Nephron (organoid): ENCODE measurements around the gene MFNG.

Experiments used
- H3K27ac Mint-ChIP-seq, 3 experiments: 2 replicates each; pipeline ENCODE4 v1.8.0; 2020; ENCODE audit warnings: mixed read lengths in 3 of 3, mild to moderate bottlenecking in 2 of 3, moderate library complexity in 1 of 3
- H3K27me3 Mint-ChIP-seq: 2 replicates; pipeline ENCODE4 v1.8.0; 2021; ENCODE audit warnings: low read depth, mild to moderate bottlenecking, moderate library complexity, mixed read lengths
- H3K36me3 Mint-ChIP-seq: 2 replicates; pipeline ENCODE4 v1.8.0; 2020; ENCODE audit warnings: low read depth, mixed read lengths
- H3K4me1 Mint-ChIP-seq: 2 replicates; pipeline ENCODE4 v1.8.0; 2020; ENCODE audit warnings: mixed read lengths
- H3K4me3 Mint-ChIP-seq, 3 experiments: 2 replicates each; pipeline ENCODE4 v1.8.0; 2020; ENCODE audit warnings: mild to moderate bottlenecking in 3 of 3, mixed read lengths in 3 of 3, moderate library complexity in 2 of 3
- H3K9me3 Mint-ChIP-seq: 2 replicates; pipeline ENCODE4 v1.8.0; 2020; ENCODE audit warnings: mixed read lengths
- TF ChIP-seq, protein P1 (sequence below), 3 experiments: fragments of 200-600 bp; sonication (generic); IDR thresholded peaks; one replicate each; pipeline ENCODE4 v1.5.0; 2021; ENCODE audit warnings: antibody characterized with exemption in 3 of 3; ENCODE audit not compliant: unreplicated experiment in 3 of 3

MFNG gene

DNA sequence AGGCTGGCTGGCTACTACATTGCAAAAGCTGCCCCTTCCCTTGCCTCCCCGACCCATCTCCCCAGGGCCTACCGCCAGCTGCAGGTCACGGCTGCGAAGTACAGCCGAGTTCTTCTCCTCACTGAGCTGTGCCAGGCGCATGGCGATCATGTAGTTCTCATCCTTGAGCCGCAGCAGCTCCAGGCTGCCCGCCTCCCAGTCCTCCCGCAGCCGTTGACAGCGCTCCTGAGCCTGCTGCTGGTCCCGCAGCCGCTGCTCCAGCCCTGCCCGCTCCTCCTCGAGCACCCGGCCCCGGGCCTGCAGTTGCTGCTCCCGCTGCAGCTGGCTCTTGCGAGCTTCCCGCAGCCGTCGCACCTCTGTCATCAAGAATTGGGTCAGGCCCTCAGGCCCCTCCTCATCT lies 29.7 kb upstream of the MFNG start:
- Mint-ChIP-seq H3K4me1 (peaks cover 31% of the 10 kb centered on the region), H3K9me3 (peaks cover 3% of the 10 kb centered on the region), H3K36me3 (peaks cover 22% of the 10 kb centered on the region), H3K27me3 (peaks cover 21% of the 10 kb centered on the region), H3K27ac (peak overlapping the region in 2 of 3 experiments; percentile 71 to 72), H3K4me3 (peak overlapping the region in 2 of 3 experiments; percentile 32 to 59)
- TF ChIP-seq, protein P1, sequence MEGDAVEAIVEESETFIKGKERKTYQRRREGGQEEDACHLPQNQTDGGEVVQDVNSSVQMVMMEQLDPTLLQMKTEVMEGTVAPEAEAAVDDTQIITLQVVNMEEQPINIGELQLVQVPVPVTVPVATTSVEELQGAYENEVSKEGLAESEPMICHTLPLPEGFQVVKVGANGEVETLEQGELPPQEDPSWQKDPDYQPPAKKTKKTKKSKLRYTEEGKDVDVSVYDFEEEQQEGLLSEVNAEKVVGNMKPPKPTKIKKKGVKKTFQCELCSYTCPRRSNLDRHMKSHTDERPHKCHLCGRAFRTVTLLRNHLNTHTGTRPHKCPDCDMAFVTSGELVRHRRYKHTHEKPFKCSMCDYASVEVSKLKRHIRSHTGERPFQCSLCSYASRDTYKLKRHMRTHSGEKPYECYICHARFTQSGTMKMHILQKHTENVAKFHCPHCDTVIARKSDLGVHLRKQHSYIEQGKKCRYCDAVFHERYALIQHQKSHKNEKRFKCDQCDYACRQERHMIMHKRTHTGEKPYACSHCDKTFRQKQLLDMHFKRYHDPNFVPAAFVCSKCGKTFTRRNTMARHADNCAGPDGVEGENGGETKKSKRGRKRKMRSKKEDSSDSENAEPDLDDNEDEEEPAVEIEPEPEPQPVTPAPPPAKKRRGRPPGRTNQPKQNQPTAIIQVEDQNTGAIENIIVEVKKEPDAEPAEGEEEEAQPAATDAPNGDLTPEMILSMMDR (IDR thresholded peaks at IDR 0.05; ENCODE audit: unreplicated experiment in 3 of 3), result no peak

DNA sequence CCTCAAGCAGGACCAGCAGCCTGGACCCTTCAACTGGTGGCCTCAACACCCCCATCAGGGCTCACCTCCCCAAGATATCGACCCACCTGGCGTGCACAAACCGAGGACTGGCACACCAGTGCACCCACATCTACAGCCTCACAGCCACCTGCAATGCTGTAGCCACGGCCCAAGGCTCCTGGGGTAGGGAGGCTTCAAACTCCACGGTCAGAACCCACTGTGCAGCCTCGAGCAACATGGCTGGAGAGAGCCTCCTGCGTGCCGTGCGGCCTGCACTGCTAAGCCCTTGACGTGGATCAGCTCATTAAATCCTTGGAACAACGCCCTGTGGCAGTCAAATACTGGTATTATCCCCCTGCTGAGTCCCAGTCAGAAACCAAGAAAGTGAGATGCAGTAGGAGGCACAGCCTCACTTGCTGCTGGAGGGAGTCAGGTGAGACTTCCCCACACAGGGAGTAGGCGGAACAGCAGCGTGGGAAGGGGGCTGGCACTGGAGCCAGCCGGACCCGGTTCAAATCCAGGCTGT lies 28.4 kb upstream of the MFNG start:
- Mint-ChIP-seq H3K4me3 (peak overlapping the region in 2 of 3 experiments; percentile 40 to 61), H3K27me3 (peaks cover 13% of the 10 kb centered on the region), H3K4me1 (peaks cover 38% of the 10 kb centered on the region), H3K36me3 (peaks cover 22% of the 10 kb centered on the region), H3K27ac (peak overlapping the region; percentile 59 to 98 (median 94)), H3K9me3 (peaks cover 3% of the 10 kb centered on the region)
- TF ChIP-seq, protein P1 (IDR thresholded peaks at IDR 0.05; ENCODE audit: unreplicated experiment in 3 of 3), result no peak

DNA sequence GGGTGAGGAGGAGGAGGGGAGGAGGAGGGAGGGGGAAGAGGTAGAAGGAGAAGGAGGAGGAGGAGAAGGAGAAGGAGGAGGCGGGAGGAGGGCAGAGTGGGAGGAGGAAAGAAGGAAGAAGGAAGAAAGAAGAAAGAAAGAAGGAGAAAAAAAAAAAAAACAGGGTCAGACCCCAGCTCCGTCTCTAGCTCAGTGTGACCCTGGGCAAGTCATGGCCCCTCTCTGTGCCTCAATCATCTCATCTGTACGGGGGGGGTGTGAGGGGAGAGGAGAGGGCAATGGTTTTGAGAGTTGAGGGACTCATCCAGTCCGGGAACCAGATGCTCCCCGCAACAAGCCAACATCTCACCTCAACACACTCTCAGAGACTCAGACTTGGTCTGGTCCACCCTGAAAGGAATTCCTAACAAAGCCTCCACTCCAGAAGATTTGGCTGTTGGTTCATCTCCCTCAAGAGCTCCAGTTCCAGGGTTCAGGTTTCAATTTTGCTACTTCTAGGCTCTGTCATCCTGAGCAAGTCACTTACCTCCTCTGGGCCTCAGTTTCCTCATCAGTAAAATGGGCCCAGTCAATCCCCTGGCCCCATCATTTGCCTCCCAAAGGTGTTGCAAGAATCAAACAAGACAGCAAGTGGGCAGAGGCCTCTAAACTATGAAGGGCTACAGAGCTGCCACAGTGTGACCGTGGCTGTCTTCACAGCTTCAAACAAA lies 25.4 kb upstream of the MFNG start:
- Mint-ChIP-seq H3K4me1 (peaks cover 40% of the 10 kb centered on the region), H3K9me3 (peaks cover 3% of the 10 kb centered on the region), H3K27me3 (peaks cover 5% of the 10 kb centered on the region), H3K27ac (peak overlapping the region; percentile 90 to 98 (median 98)), H3K4me3 (peak overlapping the region in 2 of 3 experiments; percentile 14 to 29), H3K36me3 (peaks cover 25% of the 10 kb centered on the region)
- TF ChIP-seq, protein P1 (IDR thresholded peaks at IDR 0.05; ENCODE audit: unreplicated experiment in 3 of 3), result no peak

DNA sequence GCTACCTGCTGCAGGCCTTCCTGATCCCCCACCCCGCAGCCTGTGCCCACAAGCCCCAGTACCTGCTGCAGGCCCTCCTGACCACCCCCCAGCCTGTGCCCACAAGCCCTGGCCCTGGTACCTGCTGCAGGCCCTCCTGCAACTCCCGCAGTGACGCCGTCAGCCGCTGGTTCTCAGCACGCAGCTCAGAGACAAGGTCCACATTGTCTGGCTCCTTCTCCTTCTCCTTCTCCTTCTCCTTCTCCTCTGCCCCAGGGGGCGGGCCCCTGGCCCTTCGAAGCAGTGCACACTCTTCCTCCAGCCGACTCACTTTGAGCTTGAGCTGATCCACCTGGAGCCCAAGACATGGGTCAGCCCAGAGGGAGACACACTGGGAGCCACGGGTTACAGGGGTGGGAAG lies 23.9 kb upstream of the MFNG start:
- peak overlapping the region; percentile 85 to 98 (median 86) for H3K27ac Mint-ChIP-seq
- peaks cover 13% of the 10 kb centered on the region for H3K36me3 Mint-ChIP-seq
- H3K4me1 Mint-ChIP-seq, result peaks cover 40% of the 10 kb centered on the region
- no peaks in the 10 kb centered on the region for H3K27me3 Mint-ChIP-seq
- peak overlapping the region; percentile 73 to 76 (median 74) for H3K4me3 Mint-ChIP-seq
- no peaks in the 10 kb centered on the region for H3K9me3 Mint-ChIP-seq
- TF ChIP-seq, protein P1 (IDR thresholded peaks at IDR 0.05; ENCODE audit: unreplicated experiment in 3 of 3), result no peak

DNA sequence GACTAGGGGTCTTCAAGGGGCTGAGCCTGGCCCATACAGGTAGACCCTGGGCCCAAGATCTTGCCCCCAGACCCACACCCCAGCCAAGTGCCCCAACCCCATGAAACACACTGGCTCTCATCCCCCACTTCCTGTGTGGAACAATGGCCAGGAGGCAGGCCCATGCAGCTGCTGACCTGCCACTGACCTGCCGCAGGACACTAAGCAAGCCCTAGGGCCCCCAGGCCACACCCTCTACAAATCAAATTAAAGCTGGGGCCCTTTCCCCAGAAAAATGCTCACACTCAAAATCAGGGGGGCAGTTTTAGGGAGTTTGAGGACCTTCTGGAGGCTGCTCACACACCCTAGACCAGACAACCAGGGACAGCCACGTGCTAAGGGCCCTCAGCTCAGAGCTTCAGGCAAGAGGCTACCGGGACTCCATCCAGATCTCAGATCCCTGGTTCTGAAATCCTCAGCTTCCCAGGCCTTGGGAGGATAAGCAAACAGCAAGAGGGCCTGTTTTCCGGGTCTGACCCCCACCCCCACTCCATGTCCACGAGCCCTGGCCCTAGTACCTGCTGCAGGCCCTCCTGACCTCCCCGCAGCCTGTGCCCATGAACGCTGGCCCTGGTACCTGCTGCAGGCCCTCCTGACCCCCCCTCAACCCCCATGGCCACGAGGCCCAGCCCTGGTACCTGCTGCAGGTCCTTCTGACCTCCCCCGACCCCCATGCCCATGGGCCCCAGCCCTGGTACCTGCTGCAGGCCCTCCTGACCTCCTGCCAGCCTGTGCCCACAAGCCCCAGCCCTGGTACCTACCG lies 23.1 kb upstream of the MFNG start:
- H3K4me3 Mint-ChIP-seq, result peak overlapping the region; percentile 27 to 37 (median 36)
- peaks cover 14% of the 10 kb centered on the region for H3K36me3 Mint-ChIP-seq

More for the DNA sequence above, 23.1 kb upstream of the MFNG start:
- Mint-ChIP-seq H3K4me1 (peaks cover 36% of the 10 kb centered on the region), H3K9me3 (no peaks in the 10 kb centered on the region), H3K27ac (peak overlapping the region; percentile 80 to 92 (median 91)), H3K27me3 (peaks cover 4% of the 10 kb centered on the region)
- TF ChIP-seq, protein P1 (IDR thresholded peaks at IDR 0.05; ENCODE audit: unreplicated experiment in 3 of 3), result no peak
